GM12878 (cell line): ENCODE data around the gene CREB5.

ENCODE experiments used
- BHLHE40 ChIP-seq, 2 experiments: fragments of 450-650 bp in 1 of 2; IDR thresholded peaks; 2 replicates each; pipeline ENCODE4 v1.6.1; 2011 to 2017; ENCODE audit warnings: low read depth in 2 of 2, borderline replicate concordance in 1 of 2, improper control_type of control experiment in 1 of 2, low read length in 1 of 2, mild to moderate bottlenecking in 1 of 2
- CEBPB ChIP-seq, 2 experiments: fragments of 150-350 bp in 1 of 2; IDR thresholded peaks; 2 replicates each; pipeline ENCODE4 v1.6.1; 2012 to 2014; ENCODE audit warnings: low read depth in 2 of 2, low read length in 2 of 2, borderline replicate concordance in 1 of 2, inconsistent platforms in 1 of 2
- CTCF ChIP-seq, 3 experiments: IDR thresholded peaks in 2 of 3; conservative IDR thresholded peaks in 1 of 3; 2 replicates each; pipeline ENCODE4 v1.5.1; 2011; ENCODE audit warnings: low read depth in 3 of 3, low read length in 3 of 3, mild to moderate bottlenecking in 3 of 3, control low read depth in 2 of 3, moderate library complexity in 2 of 3, inconsistent platforms in 1 of 3, mixed read lengths in 1 of 3; ENCODE audit not compliant: control insufficient read depth in 2 of 3, insufficient read depth in 1 of 3; ENCODE audit errors: extremely low read depth in 1 of 3
- EGR1 ChIP-seq, 2 experiments: IDR thresholded peaks; 1 replicate in 1 of 2; 2 replicates in 1 of 2; pipeline ENCODE4 v1.6.1; 2011 to 2012; ENCODE audit warnings: low read depth in 2 of 2, low read length in 2 of 2, borderline replicate concordance in 1 of 2, mild to moderate bottlenecking in 1 of 2, moderate library complexity in 1 of 2
- EZH2 ChIP-seq: IDR thresholded peaks from 2 replicates; pipeline ENCODE4 v1.6.1; 2012; ENCODE audit warnings: low read depth, mild to moderate bottlenecking, control low read depth, inconsistent platforms, low read length, borderline replicate concordance; ENCODE audit not compliant: control insufficient read depth
- HDAC2 ChIP-seq: fragments of 200-600 bp; sonication (generic); IDR thresholded peaks from 2 replicates; pipeline ENCODE4 v1.6.1; 2017
- MAX ChIP-seq: IDR thresholded peaks from 2 replicates; pipeline ENCODE4 v1.6.1; 2012; ENCODE audit warnings: low read depth, low read length, improper control_type of control experiment
- MEF2B ChIP-seq: fragments of 450-650 bp; IDR thresholded peaks from 2 replicates; pipeline ENCODE4 v1.6.1; 2018; ENCODE audit warnings: mild to moderate bottlenecking, moderate library complexity; ENCODE audit not compliant: partially characterized antibody, poor library complexity, severe bottlenecking
- SIN3A ChIP-seq: IDR thresholded peaks from 2 replicates; pipeline ENCODE4 v1.6.1; 2012; ENCODE audit warnings: low read depth, low read length, improper control_type of control experiment
- SMC3 ChIP-seq: IDR thresholded peaks from 2 replicates; pipeline ENCODE4 v1.6.1; 2011; ENCODE audit warnings: low read length, improper control_type of control experiment, borderline replicate concordance

GRCh38 chr7:28687537-28687936, 275.2 kb downstream of the CREB5 start:
- no peak for TF ChIP-seq MEF2B
- no peak for TF ChIP-seq MAX
- TF ChIP-seq CTCF (IDR thresholded peaks at IDR 0.05 in 2 of 3, conservative IDR thresholded peaks at IDR 0.05 in 1 of 3; ENCODE audit: control insufficient read depth in 2 of 3, extremely low read depth in 1 of 3, insufficient read depth in 1 of 3, low read depth in 3 of 3, low read length in 3 of 3) = no peak
- no peak for TF ChIP-seq SMC3
- TF ChIP-seq HDAC2 = no peak
- no peak for TF ChIP-seq SIN3A
- TF ChIP-seq EGR1 (IDR thresholded peaks at IDR 0.05; ENCODE audit: borderline replicate concordance in 1 of 2, low read depth in 2 of 2, low read length in 2 of 2) = no peak
- no peak for TF ChIP-seq BHLHE40 (IDR thresholded peaks at IDR 0.05; ENCODE audit: borderline replicate concordance in 1 of 2, low read depth in 2 of 2, low read length in 1 of 2)
- TF ChIP-seq CEBPB (IDR thresholded peaks at IDR 0.05; ENCODE audit: borderline replicate concordance in 1 of 2, low read depth in 2 of 2, low read length in 2 of 2) = no peak
- TF ChIP-seq EZH2 = no peak
